Renal cortical epithelial cell (primary cell): Measurements from ENCODE around the gene GPC5. TPM values are rescaled to one million over a fixed set of nuclear protein-coding genes. Genes with fewer than 3 reads are reported as not detected.

Experiments
- DNase-seq: peaks from one replicate; pipeline ENCODE4 v3.0.0-alpha.2; 2011; ENCODE audit warnings: low read depth
- total RNA-seq: library from RNA; depleted of rRNA; stranded (reverse); fragments of >200 nt; gene quantifications from 2 replicates; pipeline ENCODE4 v1.2.3, GENCODE V29; 2014

Gene GPC5
- total RNA-seq, 1 donor from 2014 or later: 0.75 TPM

- no peak for DNase-seq
These were observed 193.9 kb downstream of the GPC5 start for GRCh38 chr13:91592056-91593014.

- no peak for DNase-seq
These were observed 195.0 kb downstream of the GPC5 start for GRCh38 chr13:91593456-91593855.

DNA sequence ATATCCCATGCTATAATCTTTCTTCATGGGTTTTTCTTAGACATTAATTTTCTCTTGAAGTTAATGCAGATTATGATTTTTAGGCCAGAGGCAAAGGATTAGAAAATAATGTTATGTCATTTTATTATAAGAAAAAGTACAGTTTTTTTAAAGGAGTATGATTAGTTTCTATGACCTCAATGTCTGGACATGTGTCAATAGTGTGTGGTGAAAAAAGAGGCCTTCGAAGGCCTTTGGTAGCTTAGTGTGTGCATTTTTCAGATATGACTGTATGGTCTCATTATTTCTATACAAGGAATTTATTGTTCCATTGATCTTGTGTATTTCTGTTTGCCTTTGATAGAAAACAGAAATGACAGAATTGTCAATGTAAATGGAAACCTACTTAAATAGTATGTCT is 195.6 kb downstream of the GPC5 start:
- DNase-seq: no peak

- DNase-seq: no peak
These were observed 197.3 kb downstream of the GPC5 start for GRCh38 chr13:91595677-91596076.

GRCh38 chr13:91596842-91597241 is 198.4 kb downstream of the GPC5 start:
- no peak for DNase-seq

DNA sequence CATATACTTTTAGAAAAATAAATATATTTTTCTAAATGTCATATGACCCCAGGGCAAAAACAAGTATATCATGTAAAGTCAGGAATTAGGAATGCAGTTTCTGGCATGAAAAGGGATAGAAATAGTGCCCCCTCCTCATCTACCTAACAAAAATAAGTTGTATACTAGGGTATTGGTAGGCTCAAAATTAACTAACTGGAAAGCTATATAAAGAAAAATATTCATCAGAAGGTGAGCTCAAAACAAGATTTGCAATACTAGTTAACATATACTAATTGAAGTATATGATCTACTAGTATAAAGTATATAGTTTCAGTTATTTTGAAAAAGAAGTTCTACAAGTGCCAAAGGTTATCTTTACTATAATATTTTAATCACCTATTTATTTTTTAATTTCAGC is 200.2 kb downstream of the GPC5 start:
- DNase-seq: no peak

GRCh38 chr13:91601273-91601672 is 202.9 kb downstream of the GPC5 start:
- DNase-seq: no peak

DNA sequence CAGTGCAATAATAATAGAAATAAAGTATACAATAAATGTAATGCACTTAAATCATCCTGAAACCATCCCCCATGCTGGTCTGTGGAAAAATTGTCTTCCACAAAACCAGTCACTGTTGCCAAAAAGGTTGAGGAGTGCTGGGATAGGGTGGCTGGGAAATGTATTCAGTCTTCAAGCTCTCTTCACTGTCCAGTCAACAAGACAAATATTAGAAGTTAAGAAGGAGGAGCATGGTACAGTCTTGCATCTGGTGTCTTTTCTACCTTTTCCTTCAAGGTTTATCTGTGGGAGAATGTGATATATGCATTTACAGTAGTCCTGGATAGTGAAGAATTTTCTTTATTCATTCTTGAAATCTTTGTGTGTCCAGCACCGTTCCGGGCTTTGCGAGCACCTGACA is 203.4 kb downstream of the GPC5 start:
- no peak for DNase-seq

GRCh38 chr13:91609353-91609752 is 210.9 kb downstream of the GPC5 start:
- DNase-seq: no peak

DNA sequence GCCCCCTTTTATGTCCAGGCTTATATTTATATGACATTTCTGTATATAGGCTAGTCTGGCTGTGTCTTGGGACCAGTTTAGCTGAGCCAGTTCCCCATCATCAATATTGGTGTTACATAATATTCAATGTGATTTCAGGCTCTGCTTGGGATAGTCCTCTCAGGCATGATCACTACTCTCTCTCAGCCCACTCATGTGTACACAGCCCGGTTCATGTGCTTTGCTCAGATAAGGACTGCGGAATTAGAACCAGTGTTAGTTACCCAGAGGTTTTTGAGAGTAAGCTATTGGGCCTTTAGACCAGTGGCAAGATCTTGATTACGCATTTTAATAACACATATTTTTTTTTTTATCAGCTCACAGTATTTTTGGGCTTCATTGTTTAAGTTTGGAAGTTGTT is 219.9 kb downstream of the GPC5 start:
- no peak for DNase-seq

DNA sequence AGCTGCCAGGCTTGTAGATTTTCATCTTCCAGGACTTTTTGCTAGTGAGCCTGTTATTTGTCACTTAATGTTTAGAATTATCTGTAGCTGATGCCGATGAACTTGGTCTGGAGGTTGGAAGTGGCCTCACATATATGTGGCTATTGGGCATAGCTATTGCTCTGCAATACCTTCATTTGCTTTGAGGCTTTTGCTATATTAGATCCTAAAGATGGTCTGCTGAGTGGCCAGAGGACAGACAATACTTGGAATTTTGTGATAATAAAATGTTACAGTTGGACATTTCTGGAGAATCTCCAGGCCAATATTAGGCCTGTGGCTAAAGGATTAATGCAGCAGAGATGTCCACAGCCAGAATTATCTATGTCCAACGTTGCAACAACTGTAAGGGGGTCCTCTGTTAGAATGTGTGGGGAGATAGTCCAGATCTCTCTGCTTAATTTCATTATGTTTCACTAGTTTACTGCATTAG is 222.3 kb downstream of the GPC5 start:
- DNase-seq: no peak

GRCh38 chr13:91621161-91621560 is 222.7 kb downstream of the GPC5 start:
- no peak for DNase-seq

- DNase-seq: no peak
These were observed 223.5 kb downstream of the GPC5 start for GRCh38 chr13:91621963-91622362.

DNA sequence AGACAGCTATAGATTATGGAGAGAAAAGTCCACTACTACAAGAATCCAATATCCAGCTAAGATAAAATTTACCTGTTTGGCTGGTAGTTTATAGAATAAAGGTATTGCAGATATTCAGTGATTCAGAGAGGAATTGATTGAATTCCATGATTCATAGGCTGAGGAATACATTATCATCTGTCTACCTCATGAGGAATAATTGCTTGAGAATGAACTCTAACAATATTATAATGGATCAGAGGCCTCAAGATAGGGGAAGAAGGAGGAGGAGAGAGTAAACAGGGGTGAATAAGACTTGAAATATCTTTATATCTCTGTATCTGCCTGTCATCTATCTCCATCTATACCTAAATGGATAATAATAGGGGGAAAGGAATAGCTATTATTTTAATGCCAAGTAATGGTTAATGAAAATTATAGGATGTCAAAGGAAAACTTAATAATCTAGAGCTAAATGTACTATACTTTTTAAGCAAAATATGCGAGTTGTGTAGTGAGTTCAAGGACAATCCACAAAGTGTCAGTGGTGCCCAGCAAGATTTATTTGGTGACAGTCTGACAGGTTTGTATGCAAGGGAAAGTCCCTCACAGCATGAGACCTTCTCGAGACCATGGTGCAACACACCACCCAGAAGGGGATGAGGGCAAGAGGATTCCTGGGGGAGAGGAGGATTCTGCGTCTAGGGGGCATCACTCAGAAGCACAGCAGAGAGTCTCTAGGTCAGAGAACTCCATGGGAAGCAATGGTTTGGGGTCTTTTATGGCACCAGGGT is 224.5 kb downstream of the GPC5 start:
- DNase-seq: no peak

- DNase-seq: no peak
These were observed 229.7 kb downstream of the GPC5 start for GRCh38 chr13:91627952-91628739.

GRCh38 chr13:91630946-91631345 is 232.5 kb downstream of the GPC5 start:
- peak; percentile 78 for DNase-seq

GRCh38 chr13:91632086-91632485 is 233.7 kb downstream of the GPC5 start:
- DNase-seq: no peak

DNA sequence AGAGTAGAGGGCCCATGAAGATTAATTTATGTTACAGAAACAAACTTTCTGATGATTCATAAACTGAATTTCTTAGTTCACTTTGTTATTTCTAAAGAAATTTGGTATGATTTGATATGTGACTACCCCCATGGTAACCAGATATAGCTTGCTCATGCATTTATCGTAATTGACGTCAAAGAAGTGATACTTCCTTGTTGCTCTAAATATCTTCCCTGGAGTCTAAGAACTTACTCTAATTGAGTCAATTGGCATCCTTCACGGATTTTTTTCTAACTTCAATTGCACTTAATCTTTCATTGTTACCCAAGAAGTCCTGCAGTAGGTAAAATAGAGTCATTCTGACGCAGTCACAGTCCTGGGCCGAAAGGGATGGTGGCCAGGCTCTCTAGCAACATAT is 240.9 kb downstream of the GPC5 start:
- DNase-seq: no peak

GRCh38 chr13:91643394-91643793 is 245.0 kb downstream of the GPC5 start:
- DNase-seq: no peak

DNA sequence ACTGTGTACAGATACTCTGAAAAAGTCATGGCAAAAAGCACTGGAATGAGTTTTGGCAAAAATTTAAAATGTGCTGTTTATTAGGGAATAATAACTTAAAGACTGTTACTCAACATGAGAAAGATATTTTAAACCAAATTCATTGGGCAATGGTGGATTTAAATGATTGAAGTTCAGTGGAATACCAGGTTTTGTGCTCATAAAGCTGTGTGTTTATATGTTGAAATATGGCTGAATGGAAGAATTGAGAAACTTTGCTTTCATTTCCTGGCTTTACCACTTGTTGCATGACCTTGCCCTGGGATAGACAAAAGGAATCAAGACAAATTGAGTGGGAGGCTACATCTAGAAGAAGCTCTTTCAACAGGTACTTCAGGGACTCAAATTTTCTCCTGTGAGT is 246.4 kb downstream of the GPC5 start:
- no peak for DNase-seq

GRCh38 chr13:91647361-91647990 is 249.1 kb downstream of the GPC5 start:
- peak; percentile 31 for DNase-seq

DNA sequence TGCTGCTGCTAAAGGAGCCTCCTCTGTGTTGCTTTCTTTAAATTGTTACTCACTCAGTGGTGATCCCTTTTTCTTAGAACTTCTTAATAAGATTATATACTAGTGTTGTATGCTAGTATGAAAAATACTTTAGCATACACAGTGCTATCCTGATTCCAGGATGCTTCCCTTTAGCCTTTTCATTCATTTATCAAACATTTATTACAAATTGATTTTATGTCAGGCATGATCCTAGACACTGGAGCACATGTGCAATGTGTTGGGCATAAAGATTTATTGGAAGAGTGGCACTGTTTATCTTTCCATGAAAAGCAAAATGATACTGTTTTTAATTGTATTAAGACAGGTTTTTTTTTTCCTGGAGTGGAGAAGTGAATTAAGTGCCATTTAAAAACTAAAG is 249.6 kb downstream of the GPC5 start:
- DNase-seq: no peak
